Measurements from ENCODE around the gene RAP1A. TPM values are rescaled to one million over a fixed set of nuclear protein-coding genes. Genes with fewer than 3 reads are reported as not detected.
A peak's percentile ranks its signal among the peaks of the same experiment; 100 is the strongest.

RAP1A gene
- total RNA-seq, 1 donor from 2014 or later: 118 TPM

DNA sequence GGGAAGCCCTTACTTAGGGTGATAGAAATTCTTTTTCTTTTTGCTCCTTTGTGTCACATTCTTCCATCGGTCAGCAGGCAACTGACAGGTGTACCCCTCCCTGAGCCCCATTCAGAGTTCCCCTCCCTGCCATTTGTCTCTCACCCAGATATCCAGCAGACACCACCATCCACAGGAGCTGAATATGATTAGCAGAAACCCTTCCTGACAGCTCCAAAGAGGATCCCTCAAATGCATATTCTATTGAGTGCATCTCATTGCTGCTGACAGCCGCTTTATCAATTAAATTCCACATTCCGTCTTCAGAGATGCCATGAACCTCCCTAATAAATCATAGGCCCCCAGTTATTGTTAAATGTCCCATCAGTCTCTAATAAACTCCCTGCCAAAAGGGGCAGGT lies 130.0 kb downstream of the RAP1A start:
- Histone ChIP-seq H3K4me3 (no peak overlapping the region), H3K4me1 (no peaks in the 10 kb centered on the region), H3K36me3 (no peaks in the 10 kb centered on the region), H3K27me3 (no peaks in the 10 kb centered on the region), H3K27ac (no peak overlapping the region), H3K9me3 (no peaks in the 10 kb centered on the region)
- TF ChIP-seq, protein P1, sequence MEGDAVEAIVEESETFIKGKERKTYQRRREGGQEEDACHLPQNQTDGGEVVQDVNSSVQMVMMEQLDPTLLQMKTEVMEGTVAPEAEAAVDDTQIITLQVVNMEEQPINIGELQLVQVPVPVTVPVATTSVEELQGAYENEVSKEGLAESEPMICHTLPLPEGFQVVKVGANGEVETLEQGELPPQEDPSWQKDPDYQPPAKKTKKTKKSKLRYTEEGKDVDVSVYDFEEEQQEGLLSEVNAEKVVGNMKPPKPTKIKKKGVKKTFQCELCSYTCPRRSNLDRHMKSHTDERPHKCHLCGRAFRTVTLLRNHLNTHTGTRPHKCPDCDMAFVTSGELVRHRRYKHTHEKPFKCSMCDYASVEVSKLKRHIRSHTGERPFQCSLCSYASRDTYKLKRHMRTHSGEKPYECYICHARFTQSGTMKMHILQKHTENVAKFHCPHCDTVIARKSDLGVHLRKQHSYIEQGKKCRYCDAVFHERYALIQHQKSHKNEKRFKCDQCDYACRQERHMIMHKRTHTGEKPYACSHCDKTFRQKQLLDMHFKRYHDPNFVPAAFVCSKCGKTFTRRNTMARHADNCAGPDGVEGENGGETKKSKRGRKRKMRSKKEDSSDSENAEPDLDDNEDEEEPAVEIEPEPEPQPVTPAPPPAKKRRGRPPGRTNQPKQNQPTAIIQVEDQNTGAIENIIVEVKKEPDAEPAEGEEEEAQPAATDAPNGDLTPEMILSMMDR (IDR thresholded peaks at IDR 0.05): no peak
- no peak for ATAC-seq
- intact Hi-C loops (cut with DNase I): loop anchor here (10.0 kb wide), 1 partner anchor 265 kb away; no protein-coding TSS in a partner anchor
- DNase-seq: no peak

DNA sequence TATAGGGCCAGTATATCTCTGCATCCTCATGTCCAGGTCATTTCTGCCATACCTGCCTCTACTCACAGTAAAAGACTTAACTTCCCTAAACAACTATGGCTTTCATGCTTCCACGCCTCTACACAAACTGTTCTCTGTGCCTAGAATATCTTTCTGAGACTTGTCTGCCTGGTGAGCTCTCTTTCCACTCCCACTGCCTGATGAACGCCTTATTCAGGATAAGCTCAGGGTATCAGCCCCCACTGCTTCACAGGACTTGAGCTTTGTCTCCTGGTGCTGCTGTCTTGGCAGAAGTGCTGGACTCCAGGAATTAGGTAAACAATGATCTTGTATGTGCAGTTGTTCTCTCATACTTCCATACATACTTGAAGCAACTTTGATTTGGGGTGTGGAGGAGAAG lies 131.3 kb downstream of the RAP1A start:
- TF ChIP-seq, protein P1 (IDR thresholded peaks at IDR 0.05): no peak
- H3K27me3 ChIP-seq: no peaks in the 10 kb centered on the region
- ATAC-seq: no peak
- H3K36me3 ChIP-seq: no peaks in the 10 kb centered on the region
- H3K27ac ChIP-seq: no peak overlapping the region
- H3K4me3 ChIP-seq: no peak overlapping the region
- DNase-seq: no peak
- H3K4me1 ChIP-seq: no peaks in the 10 kb centered on the region
- intact Hi-C loops (cut with DNase I): loop anchor here (10.0 kb wide), 1 partner anchor 266 kb away; no protein-coding TSS in a partner anchor
- no peaks in the 10 kb centered on the region for H3K9me3 ChIP-seq

DNA sequence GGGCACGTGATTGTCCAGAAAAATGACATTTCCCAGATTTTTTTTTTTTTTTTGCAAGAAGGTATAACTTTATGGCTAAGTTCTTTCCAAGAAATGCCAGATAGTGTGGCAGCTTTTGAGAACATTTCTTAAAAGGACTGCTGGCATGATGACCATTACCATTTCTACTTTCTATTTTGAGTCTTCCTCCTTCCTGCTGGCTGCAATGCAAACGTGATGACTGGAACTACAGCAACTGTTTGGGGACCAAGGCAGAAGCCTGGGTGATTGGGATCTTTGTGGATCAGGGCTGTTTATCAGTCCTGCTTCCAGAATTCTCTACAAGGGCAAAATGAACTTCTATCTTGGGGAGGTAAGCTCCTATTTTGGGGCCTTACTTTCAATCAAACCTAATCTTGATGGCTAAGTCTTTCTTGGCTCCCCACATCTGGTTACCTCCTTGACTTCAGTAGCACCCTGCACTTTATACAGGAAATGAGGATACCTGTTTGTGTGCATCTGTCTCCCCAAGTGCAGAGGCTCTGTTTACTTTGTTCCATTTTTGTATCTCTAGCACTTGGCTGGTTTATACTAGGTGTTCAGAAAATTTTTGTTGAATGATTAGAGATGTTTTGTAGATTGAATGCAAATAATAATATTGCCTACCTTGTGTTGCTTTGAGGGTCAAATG lies 132.5 kb downstream of the RAP1A start:
- TF ChIP-seq, protein P1 (IDR thresholded peaks at IDR 0.05): no peak
- no peak overlapping the region for H3K4me3 ChIP-seq
- H3K27me3 ChIP-seq: no peaks in the 10 kb centered on the region
- H3K27ac ChIP-seq: no peak overlapping the region
- peaks cover 7% of the 10 kb centered on the region for H3K4me1 ChIP-seq
- ATAC-seq (no peak), DNase-seq (no peak)
- no peaks in the 10 kb centered on the region for H3K36me3 ChIP-seq
- intact Hi-C loops (cut with DNase I): loop anchor here (10.0 kb wide), 1 partner anchor 267 kb away; no protein-coding TSS in a partner anchor
- no peaks in the 10 kb centered on the region for H3K9me3 ChIP-seq

DNA sequence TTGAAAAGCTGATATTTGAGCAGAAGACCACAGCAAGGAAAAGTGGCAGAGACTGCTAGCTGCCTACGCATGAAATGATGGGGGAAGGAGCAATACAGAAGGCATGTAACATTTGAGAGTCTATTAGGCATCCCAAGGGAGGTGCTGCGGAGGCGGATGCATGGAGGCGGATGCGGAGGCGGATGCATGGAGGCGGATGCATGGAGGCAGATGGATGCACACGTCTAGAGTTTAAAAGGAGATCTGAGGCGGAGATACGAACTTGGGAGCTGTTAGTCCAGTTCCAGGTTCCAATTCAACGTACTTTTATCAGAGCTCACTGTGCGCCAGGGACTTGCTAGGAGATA lies 135.4 kb downstream of the RAP1A start:
- ATAC-seq (peak; percentile 3), DNase-seq (peak; percentile 71)
- TF ChIP-seq, protein P1 (IDR thresholded peaks at IDR 0.05): no peak
- Histone ChIP-seq H3K27me3 (no peaks in the 10 kb centered on the region), H3K27ac (peak overlapping the region; percentile 94), H3K4me1 (peaks cover 16% of the 10 kb centered on the region), H3K4me3 (peak overlapping the region; percentile 97), H3K36me3 (peaks cover 23% of the 10 kb centered on the region), H3K9me3 (no peaks in the 10 kb centered on the region)
- intact Hi-C loops (cut with DNase I): loop anchor here (10.0 kb wide), 1 partner anchor 270 kb away; no protein-coding TSS in a partner anchor

DNA sequence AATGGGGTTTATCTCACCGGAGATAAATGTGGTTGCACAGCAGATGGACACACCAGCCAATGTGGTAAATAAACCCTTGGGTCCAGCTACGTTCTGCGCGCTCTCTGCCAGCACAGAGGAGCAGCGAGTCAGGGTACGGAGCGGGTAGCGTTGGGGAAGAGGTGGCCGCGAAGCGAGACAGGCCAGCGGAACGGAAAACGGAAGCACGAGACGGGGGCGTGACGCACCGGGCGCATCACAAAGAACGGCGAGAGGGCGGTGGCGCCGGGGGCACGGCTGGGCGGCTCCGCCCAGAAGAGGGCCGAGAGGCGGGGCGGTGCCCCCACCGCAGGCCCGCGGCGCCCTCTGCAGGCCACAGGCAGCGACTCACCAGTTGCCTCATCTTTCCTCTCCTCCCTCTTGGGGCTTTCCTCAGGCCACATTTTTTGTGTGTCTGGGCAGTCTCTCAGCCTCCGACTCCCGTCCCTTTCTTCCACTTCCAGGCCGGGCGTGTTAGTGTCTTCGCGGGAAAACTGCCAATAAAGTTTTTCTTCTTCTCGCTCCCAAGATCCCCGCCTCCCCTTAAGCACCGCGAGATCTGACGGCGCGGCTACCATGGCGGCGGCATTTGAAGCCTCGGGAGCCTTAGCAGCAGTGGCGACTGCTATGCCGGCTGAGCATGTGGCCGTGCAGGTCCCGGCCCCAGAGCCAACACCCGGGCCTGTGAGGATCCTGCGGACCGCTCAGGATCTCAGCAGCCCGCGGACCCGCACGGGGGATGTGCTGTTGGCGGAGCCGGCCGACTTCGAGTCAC lies 135.9 kb downstream of the RAP1A start, which contains the start of gene DDX20:
TSS of gene DDX20 (plus strand) at position 571 of the 793 bp plus-strand sequence. CDS start at position 595, 24 bp downstream.
- DNase-seq (peak; percentile 97), ATAC-seq (peak; percentile 99)
- H3K9me3 ChIP-seq: no peaks in the 10 kb centered on the region
- intact Hi-C loops (cut with DNase I): loop anchor here (10.0 kb wide), 1 partner anchor 271 kb away; no protein-coding TSS in a partner anchor
- no peaks in the 10 kb centered on the region for H3K27me3 ChIP-seq
- H3K4me1 ChIP-seq: peaks cover 16% of the 10 kb centered on the region
- TF ChIP-seq, protein P1 (IDR thresholded peaks at IDR 0.05): peak; percentile 86
- H3K36me3 ChIP-seq: peaks cover 29% of the 10 kb centered on the region
- H3K27ac ChIP-seq: peak within 1 kb of the TSS; percentile 94
- H3K4me3 ChIP-seq: peak within 1 kb of the TSS; percentile 97

All from upper lobe of right lung (tissue), 1 donor.